AG09309 (cell line): ENCODE measurements around the gene CDC37L1.

ENCODE experiments used
- DNase-seq: peaks from one replicate; pipeline ENCODE4 v3.0.0-alpha.2; 2010; ENCODE audit warnings: low read depth
- H3K4me3 ChIP-seq: 2 replicates; pipeline ENCODE4 v1.5.1; 2011; ENCODE audit warnings: mild to moderate bottlenecking, low read depth, low read length, moderate library complexity; ENCODE audit not compliant: control insufficient read depth
- CTCF ChIP-seq: IDR thresholded peaks from 2 replicates; pipeline ENCODE4 v1.5.1; 2011; ENCODE audit warnings: mild to moderate bottlenecking, low read depth, low read length, inconsistent platforms; ENCODE audit not compliant: insufficient read depth, control insufficient read depth; ENCODE audit errors: missing control alignments

The CDC37L1 gene

GRCh38 chr9:4706021-4706420, 26.7 kb downstream of the CDC37L1 start:
- TF ChIP-seq CTCF, result no peak
- H3K4me3 ChIP-seq, result no peak overlapping the region
- DNase-seq, result no peak

GRCh38 chr9:4706971-4707622, 27.7 kb downstream of the CDC37L1 start:
- DNase-seq, result no peak
- no peak for TF ChIP-seq CTCF
- H3K4me3 ChIP-seq, result no peak overlapping the region

- H3K4me3 ChIP-seq, result no peak overlapping the region
- TF ChIP-seq CTCF, result no peak
- DNase-seq, result no peak
Measured at GRCh38 chr9:4709380-4709779, 30.0 kb downstream of the CDC37L1 start.

- no peak for DNase-seq
- H3K4me3 ChIP-seq, result no peak overlapping the region
- no peak for TF ChIP-seq CTCF
Measured at GRCh38 chr9:4713849-4714248, 34.5 kb downstream of the CDC37L1 start.

GRCh38 chr9:4714266-4715016, 35.1 kb downstream of the CDC37L1 start:
- H3K4me3 ChIP-seq, result no peak overlapping the region
- DNase-seq, result no peak
- TF ChIP-seq CTCF, result no peak

GRCh38 chr9:4716163-4716562, 36.8 kb downstream of the CDC37L1 start:
- H3K4me3 ChIP-seq, result no peak overlapping the region
- no peak for DNase-seq
- no peak for TF ChIP-seq CTCF
